HG02943 (cell line): Measurements from ENCODE around the gene PTRHD1.

Source experiments
- ATAC-seq: cut with Tn5 transposase; IDR thresholded peaks from one replicate; pipeline ENCODE4 v1.9.1; 2021; ENCODE audit warnings: mild to moderate bottlenecking, low read depth, moderate library complexity; ENCODE audit not compliant: unreplicated experiment

PTRHD1 gene

GRCh38 chr2:24830786-24831185 lies 37.6 kb upstream of the PTRHD1 start:
- ATAC-seq, result no peak

GRCh38 chr2:24830351-24830750 lies 37.2 kb upstream of the PTRHD1 start:
- ATAC-seq, result no peak

DNA sequence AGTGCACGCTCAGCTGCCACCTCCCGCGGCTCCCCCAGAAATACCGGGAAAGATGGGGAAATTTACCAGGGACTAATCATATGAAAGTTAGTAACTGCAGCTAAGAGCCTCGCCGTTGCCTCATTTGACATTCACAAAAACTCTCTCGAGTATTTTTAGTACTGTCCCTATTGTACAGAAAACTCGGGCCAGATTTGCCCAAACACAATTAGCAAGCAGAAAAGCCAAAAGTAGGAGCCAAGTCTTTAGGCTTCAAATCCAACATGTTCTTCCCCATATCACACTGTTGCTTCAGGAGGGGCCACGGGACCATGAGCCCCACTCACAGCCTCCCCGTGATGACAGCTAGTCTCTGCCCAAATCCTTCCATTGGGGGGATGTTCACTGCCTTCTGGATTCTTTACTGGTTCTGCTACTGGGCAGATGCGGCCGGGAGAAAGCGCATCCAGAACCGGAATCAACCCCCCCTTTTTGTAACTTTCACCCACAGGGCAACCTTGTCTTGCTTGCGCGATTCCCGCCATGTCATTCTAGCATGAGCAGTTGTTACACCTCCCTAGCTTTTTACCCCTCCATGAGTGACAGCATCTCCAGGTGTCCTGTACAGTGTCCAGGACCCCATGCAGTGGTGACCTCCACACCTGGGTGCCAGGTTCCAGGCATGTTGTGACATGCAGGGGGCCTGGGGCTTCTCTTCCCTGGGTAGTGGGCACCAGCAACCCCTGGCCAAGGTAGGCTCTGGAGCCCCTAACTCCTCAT lies 35.2 kb upstream of the PTRHD1 start:
- no peak for ATAC-seq

DNA sequence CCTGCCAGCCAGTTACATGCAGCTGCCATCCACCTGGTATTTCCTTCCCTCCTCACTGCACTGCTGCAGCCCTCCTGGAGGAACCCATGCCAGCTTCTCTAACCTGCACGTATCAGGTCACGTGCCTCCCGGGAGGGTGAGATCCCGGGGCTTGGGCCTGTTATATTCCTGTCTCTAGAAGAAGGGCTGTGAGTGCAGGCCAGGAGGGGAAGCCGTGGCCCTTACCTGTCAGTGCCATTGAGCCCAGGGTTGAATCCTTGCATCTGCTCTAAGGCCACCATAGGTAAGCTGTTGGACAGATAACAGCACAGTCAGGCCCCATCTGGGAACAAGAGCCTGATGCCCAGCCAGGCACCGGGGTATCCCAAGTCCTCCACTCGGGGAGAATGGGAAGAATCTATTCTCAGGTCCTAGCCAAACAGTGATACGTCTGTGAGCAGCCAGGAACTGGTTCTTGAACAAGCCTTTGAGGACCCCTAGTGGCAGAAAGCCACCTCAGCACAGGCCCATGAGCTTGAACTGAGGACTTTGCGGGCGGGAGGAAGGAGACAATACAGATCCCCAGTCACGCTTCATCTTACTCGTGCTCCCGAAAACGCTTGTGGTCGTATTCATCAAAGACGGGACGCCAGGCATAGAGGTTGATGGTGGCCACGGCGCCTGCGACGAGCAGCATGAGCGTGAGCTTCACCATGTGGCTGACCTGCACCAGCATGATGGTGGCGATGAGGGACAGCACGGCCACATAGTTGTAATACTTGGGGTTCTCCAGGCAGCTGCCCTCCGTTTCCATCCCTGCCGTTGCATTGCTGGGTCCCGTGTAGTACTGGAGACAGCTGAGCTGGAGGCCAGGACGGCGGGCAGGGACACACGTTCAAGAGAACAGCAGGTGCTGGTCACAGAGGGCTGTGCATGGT lies 34.4 kb upstream of the PTRHD1 start:
- ATAC-seq, result no peak

GRCh38 chr2:24826773-24827145 lies 33.6 kb upstream of the PTRHD1 start:
- no peak for ATAC-seq

DNA sequence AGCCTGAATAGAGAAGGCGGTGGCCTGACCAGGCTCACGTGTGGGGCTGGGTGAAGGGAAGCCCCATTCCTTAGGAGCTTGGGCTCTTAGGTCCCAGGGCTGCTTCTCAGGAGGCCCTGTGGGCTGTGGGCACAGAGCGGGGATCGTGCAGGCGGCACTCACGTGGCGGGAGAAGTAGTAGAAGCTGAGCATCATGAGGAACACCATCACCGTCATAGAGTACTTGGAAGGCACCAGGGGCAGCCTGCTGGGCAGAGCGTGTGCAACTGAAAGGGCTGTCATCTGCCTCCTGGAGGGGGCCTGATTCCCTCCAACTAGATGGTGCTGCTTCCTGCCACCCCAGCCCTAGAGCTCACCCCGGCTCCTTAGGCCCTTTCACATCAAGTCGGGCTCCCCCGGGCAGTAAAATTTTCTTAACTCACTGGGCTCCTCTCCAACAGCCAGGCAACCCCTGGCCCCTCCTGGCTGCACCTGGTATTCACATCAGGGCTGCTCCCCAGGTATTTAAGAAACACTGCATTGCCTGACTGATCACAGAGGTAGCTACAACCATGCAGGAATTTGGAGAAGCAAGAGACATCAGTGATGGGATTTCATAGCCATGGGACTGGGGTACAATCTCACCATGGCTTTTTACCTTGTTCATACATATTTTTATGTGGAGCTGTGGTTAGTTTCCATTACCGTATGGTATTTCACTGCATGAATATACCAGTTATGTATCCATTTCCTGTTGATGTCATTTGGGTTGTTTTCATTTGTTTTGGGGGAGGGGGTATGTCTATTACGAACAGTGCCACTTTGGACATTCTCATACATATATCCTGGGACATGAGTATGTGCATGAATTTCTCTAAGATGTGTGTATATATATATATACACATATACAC lies 32.9 kb upstream of the PTRHD1 start:
- ATAC-seq, result no peak

- no peak for ATAC-seq
These were observed 32.0 kb upstream of the PTRHD1 start for GRCh38 chr2:24824966-24825882.

GRCh38 chr2:24824071-24824588 lies 30.9 kb upstream of the PTRHD1 start:
- ATAC-seq, result no peak

- no peak for ATAC-seq
These were observed 29.0 kb upstream of the PTRHD1 start for GRCh38 chr2:24822049-24822706.

DNA sequence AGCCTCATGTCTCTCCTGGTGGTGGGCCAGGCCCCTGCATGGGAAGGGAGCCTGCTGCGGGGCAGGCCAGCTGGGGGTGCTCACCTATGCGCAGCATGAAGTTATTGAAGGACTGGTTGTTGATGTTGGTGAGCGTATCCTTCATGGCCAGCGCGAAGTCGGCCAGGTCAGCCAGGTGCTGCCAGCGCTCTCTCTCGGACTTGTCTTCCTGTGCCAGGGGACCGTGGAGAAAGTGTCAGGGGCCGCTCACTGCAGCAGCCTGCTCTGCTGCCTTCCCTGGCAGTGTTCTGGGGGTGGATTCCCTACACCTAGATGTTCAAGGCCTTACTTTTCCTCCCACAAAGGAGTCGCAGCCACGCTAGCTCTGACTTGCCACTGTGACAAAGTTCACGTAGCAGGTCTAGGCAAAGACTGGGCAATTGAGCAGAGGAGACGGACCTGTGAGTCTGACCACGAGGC lies 28.3 kb upstream of the PTRHD1 start:
- no peak for ATAC-seq

GRCh38 chr2:24820598-24821432 lies 27.6 kb upstream of the PTRHD1 start:
- no peak for ATAC-seq

DNA sequence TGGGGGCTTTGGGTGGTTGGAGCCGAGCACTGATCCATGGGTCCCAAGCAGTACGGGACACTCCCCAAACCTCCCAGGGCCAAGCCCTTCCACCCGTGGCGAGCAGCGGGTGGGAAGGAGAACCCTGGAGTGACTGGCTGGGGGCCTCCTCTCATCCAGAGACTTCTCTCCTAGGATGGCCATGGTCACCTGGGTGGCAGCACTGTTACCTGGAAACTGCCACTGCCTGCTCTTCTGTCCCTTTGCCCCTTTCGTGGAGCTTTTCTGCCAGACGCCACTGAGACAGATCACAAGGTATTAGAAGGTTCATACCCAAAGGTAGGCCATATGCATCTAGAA lies 27.0 kb upstream of the PTRHD1 start:
- ATAC-seq, result no peak

GRCh38 chr2:24819442-24820174 lies 26.4 kb upstream of the PTRHD1 start:
- ATAC-seq, result no peak

- ATAC-seq, result no peak
These were observed 25.6 kb upstream of the PTRHD1 start for GRCh38 chr2:24818721-24819167.

DNA sequence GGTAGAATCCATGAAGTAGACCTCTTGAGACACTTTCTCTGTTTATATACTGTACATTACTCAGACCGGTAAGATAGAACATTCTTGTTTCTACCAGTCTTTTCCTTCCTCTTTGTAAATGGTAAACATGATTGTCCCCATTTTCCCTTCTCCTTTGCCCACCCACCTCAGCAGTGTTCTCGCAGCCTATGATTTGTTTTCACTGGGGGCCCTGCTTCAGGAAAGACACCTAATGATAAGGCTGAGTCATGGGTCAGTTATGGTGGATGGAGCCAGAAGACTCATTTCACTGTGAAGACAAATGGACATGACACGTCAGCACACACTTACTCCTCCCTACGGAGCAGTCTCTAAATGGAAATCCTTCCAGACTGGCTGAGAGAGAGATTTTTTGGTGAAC lies 23.7 kb upstream of the PTRHD1 start:
- ATAC-seq, result no peak

- no peak for ATAC-seq
These were observed 23.2 kb upstream of the PTRHD1 start for GRCh38 chr2:24816404-24816803.

DNA sequence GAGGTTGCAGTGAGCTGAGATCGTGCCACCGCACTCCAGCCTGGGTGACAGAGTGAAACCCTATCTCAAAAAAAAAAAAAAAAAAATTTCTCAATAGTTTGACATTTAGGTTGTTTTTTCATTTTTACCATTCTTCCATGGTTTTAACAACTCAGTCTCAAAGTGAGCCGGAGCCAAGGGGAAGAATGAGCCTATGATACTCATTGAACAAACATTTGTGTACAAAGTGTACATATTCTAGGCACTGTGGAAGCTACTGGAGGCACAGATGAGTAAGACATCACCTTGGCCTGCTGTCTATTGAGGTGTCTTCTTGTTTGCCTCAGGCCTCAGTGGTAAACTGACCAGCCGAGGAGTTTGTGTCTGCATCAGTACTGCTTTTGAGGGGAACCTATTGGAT lies 22.0 kb upstream of the PTRHD1 start:
- ATAC-seq, result no peak
